Heart right ventricle (tissue), 16 donors: ENCODE results near the gene AGAP1. TPM values are rescaled to one million over a fixed set of nuclear protein-coding genes. Genes with fewer than 3 reads are reported as not detected.

Source experiments
- ATAC-seq, 8 donors: fragments of 200-7000 bp; cut with Tn5 transposase; one replicate each; pipeline ENCODE4 v1.9.1; 2020; ENCODE audit warnings: mild to moderate bottlenecking in 8 of 8, moderate library complexity in 8 of 8, moderate number of reproducible peaks in 1 of 8
- DNase-seq, 2 donors: peaks; one replicate each; pipeline ENCODE4 v3.0.0-alpha.2; 2020
- H3K27ac ChIP-seq, 10 donors: fragments of 200-600 bp; sonication (generic) in 2 of 10; one replicate each; pipeline versions ENCODE4 v1.5.0 to v1.8.0; 2020 to 2022; ENCODE audit warnings: mild to moderate bottlenecking in 3 of 10
- H3K27me3 ChIP-seq, 7 donors: fragments of 200-600 bp; one replicate each; pipeline ENCODE4 v1.8.0; 2021 to 2022; ENCODE audit warnings: mild to moderate bottlenecking in 2 of 7
- H3K36me3 ChIP-seq, 9 donors: fragments of 200-600 bp; sonication (generic) in 1 of 9; one replicate each; pipeline versions ENCODE4 v1.5.0 to v1.8.0; 2020 to 2022; ENCODE audit warnings: mild to moderate bottlenecking in 2 of 9
- H3K4me1 ChIP-seq, 9 donors: fragments of 200-600 bp; sonication (generic) in 1 of 9; one replicate each; pipeline versions ENCODE4 v1.5.0 to v1.8.0; 2020 to 2022; ENCODE audit warnings: mild to moderate bottlenecking in 4 of 9
- H3K4me3 ChIP-seq, 10 donors: fragments of 200-600 bp; sonication (generic) in 2 of 10; one replicate each; pipeline versions ENCODE4 v1.5.0 to v1.8.0; 2020 to 2022; ENCODE audit warnings: mild to moderate bottlenecking in 7 of 10, moderate library complexity in 2 of 10
- H3K9me3 ChIP-seq, 11 donors: fragments of 200-600 bp in 10 of 11; sonication (generic) in 2 of 11; one replicate each; pipeline versions ENCODE4 v1.5.0 to v1.8.0; 2013 to 2022; ENCODE audit warnings: mild to moderate bottlenecking in 2 of 11, control low read depth in 1 of 11, moderate library complexity in 1 of 11
- CTCF ChIP-seq, 9 donors: fragments of 200-600 bp; sonication (generic) in 2 of 9; IDR thresholded peaks; one replicate each; pipeline versions ENCODE4 v1.5.0 to v1.8.0; 2021 to 2022; ENCODE audit warnings: antibody characterized with exemption in 9 of 9, mild to moderate bottlenecking in 5 of 9, moderate library complexity in 1 of 9
- WGBS, 2 donors: extraction: QIAGEN DNeasy Blood & Tissue Kit; methylation state at CpG; one replicate each; pipeline ENCODE4 v1.1.7; 2013; ENCODE audit warnings: inconsistent platforms in 1 of 2; 5-methylcytosine and 5-hydroxymethylcytosine counted together
- intact Hi-C, 10 donors: fragments of 100-400 bp; cut with DNase I; formaldehyde crosslinking; loops; one replicate each; pipeline versions ENCODE4 v1.11.1 to v1.14.2; 2022
- polyA plus RNA-seq, 2 donors: library from polyadenylated mRNA; stranded (reverse); fragments of 200-250 nt; gene quantifications; one replicate each; pipeline ENCODE4 v1.2.3, GENCODE V29; 2013
- total RNA-seq, 10 donors: library from RNA; stranded (reverse); fragmentation: NEBNext Ultra II Directional in 3 of 10; extraction: Animal tissue kit (Norgen Biotek cat#: 25700) in 3 of 10; gene quantifications; one replicate each; pipeline versions ENCODE4 v1.2.1 to v1.2.4, GENCODE V29; 2021 to 2023
- donor health status: Arrhythmogenic right ventricular cardiomyopathy.
- donor health status: ischemic (EF 13 %, LVEDD 7.1; RV severe dilation, severe dysfunction).
- donor health status: healthy with polysubstance abuse.
- donor health status: DM: no; HTN: yes; CAD: no.
- donor health status: DM: no; HTN: no; CAD: no.
- donor health status: ischemic (EF 25% LVEDD 6.9; RV normal size, moderate dysfunction).
- donor health status: ischemic (EF 25% LVEDD 5.7; RV mildly dilated, moderate dysfunction).
- donor health status: healthy.
- donor health status: DM: yes; HTN: yes; CAD: no.
- donor health status: Ischemic cardiomyopathy.
- donor health status: ischemic (EF 35%, LVEDD 5.7; RV mildly dilated, moderate dysfunction).
- donor health status: nonischemic (EF 11% LVEDD 7.7; RV severe dilation, severe dysfunction).
- donor health status: DM: yes; HTN: yes; CAD: no.
- donor health status: PGD.
- donor health status: ischemic (EF 29% LVEDD 5.4; RV normal size, mild dysfunction).
- donor health status: nonischemic (EF 23%, LVEDD 6.1; RV moderate dilation, normal function).

The AGAP1 gene
- total and polyA plus RNA-seq, 12 donors: 3.5 to 29.2 (median 19.4) TPM

GRCh38 chr2:235896061-235896460 is 402.2 kb downstream of the AGAP1 start:
- WGBS, 2 donors: 94 to 96% methylated on average over 2 of the region's 2 CpGs
- Histone ChIP-seq H3K9me3 (peaks cover 0 to 9% (median 0%) of the 10 kb centered on the region in 11 donors), H3K4me1 (no peaks in the 10 kb centered on the region), H3K27me3 (no peaks in the 10 kb centered on the region), H3K4me3 (no peak overlapping the region), H3K36me3 (peaks cover 0 to 29% (median 0%) of the 10 kb centered on the region in 9 donors), H3K27ac (no peak overlapping the region)
- intact Hi-C loops: no loop called here
- ATAC-seq (no peak), DNase-seq (no peak)
- TF ChIP-seq CTCF (IDR thresholded peaks at IDR 0.05): no peak

GRCh38 chr2:235897992-235898391 is 404.1 kb downstream of the AGAP1 start:
- no peak for ATAC-seq
- TF ChIP-seq CTCF (IDR thresholded peaks at IDR 0.05): no peak
- Histone ChIP-seq H3K9me3 (peaks cover 0 to 9% (median 0%) of the 10 kb centered on the region in 11 donors), H3K36me3 (peaks cover 0 to 21% (median 0%) of the 10 kb centered on the region in 9 donors), H3K4me3 (no peak overlapping the region), H3K27ac (no peak overlapping the region), H3K4me1 (no peaks in the 10 kb centered on the region), H3K27me3 (no peaks in the 10 kb centered on the region)
- 83 to 85% methylated on average over 8 of the region's 8 CpGs for WGBS, 2 donors
- DNase-seq: no peak
- intact Hi-C loops: no loop called here

GRCh38 chr2:235898766-235899165 is 404.9 kb downstream of the AGAP1 start:
- Histone ChIP-seq H3K9me3 (peaks cover 0 to 9% (median 0%) of the 10 kb centered on the region in 11 donors), H3K36me3 (peaks cover 0 to 17% (median 0%) of the 10 kb centered on the region in 9 donors), H3K27me3 (no peaks in the 10 kb centered on the region), H3K27ac (no peak overlapping the region), H3K4me3 (no peak overlapping the region), H3K4me1 (no peaks in the 10 kb centered on the region)
- no peak for TF ChIP-seq CTCF (IDR thresholded peaks at IDR 0.05)
- intact Hi-C loops: no loop called here
- WGBS, 2 donors: 93 to 94% methylated on average over 4 of the region's 4 CpGs
- DNase-seq (no peak), ATAC-seq (no peak)

GRCh38 chr2:235900631-235901030 is 406.8 kb downstream of the AGAP1 start:
- DNase-seq: no peak
- intact Hi-C loops: no loop called here

More at GRCh38 chr2:235900631-235901030, 406.8 kb downstream of the AGAP1 start:
- Histone ChIP-seq H3K9me3 (peaks cover 0 to 8% (median 0%) of the 10 kb centered on the region in 11 donors), H3K27ac (no peak overlapping the region), H3K4me1 (no peaks in the 10 kb centered on the region), H3K4me3 (no peak overlapping the region), H3K27me3 (no peaks in the 10 kb centered on the region), H3K36me3 (peaks cover 0 to 7% (median 0%) of the 10 kb centered on the region in 9 donors)
- 89 to 92% methylated on average over 1 of the region's 1 CpG for WGBS, 2 donors
- no peak for TF ChIP-seq CTCF (IDR thresholded peaks at IDR 0.05)
- no peak for ATAC-seq
